ENCODE data around the gene BAZ1B.
"Not testable (repeated sequence)": the region's sequence is repeated elsewhere in the genome, so short reads cannot be mapped to it uniquely, and the experiment has no call there.

BAZ1B gene

GRCh38 chr7:73429215-73429614 lies 92.9 kb downstream of the BAZ1B start:
- Histone ChIP-seq H3K27ac (ENCODE audit: low read depth in 2 of 2, low read length in 2 of 2) (no peak overlapping the region), H3K4me1 (ENCODE audit: control insufficient read depth in 2 of 2, insufficient read depth in 2 of 2, low read length in 2 of 2) (peaks cover 0 to 2% of the 10 kb centered on the region in 2 donors), H3K36me3 (ENCODE audit: control insufficient read depth in 2 of 2, insufficient read depth in 2 of 2, low read length in 2 of 2) (no peaks in the 10 kb centered on the region), H3K4me3 (ENCODE audit: low read length in 2 of 2) (no peak overlapping the region), H3K9me3 (ENCODE audit: control insufficient read depth in 2 of 2, low read length in 2 of 2) (no peaks in the 10 kb centered on the region), H3K27me3 (ENCODE audit: control insufficient read depth in 2 of 2, insufficient read depth in 2 of 2, low read length in 2 of 2) (peaks cover 0 to 3% of the 10 kb centered on the region in 2 donors), H3K9ac (ENCODE audit: low read depth in 1 of 2, low read length in 2 of 2) (no peak overlapping the region)

- no peak overlapping the region for H3K9ac ChIP-seq (ENCODE audit: low read depth in 1 of 2, low read length in 2 of 2)
- peaks cover 0 to 3% of the 10 kb centered on the region in 2 donors for H3K27me3 ChIP-seq (ENCODE audit: control insufficient read depth in 2 of 2, insufficient read depth in 2 of 2, low read length in 2 of 2)
- no peak overlapping the region for H3K4me3 ChIP-seq (ENCODE audit: low read length in 2 of 2)
- H3K4me1 ChIP-seq (ENCODE audit: control insufficient read depth in 2 of 2, insufficient read depth in 2 of 2, low read length in 2 of 2), result no peaks in the 10 kb centered on the region
- H3K9me3 ChIP-seq (ENCODE audit: control insufficient read depth in 2 of 2, low read length in 2 of 2), result no peaks in the 10 kb centered on the region
- H3K27ac ChIP-seq (ENCODE audit: low read depth in 2 of 2, low read length in 2 of 2), result no peak overlapping the region
- H3K36me3 ChIP-seq (ENCODE audit: control insufficient read depth in 2 of 2, insufficient read depth in 2 of 2, low read length in 2 of 2), result no peaks in the 10 kb centered on the region
Measured at GRCh38 chr7:73427902-73428787, 93.9 kb downstream of the BAZ1B start.

GRCh38 chr7:73426016-73426415 lies 96.1 kb downstream of the BAZ1B start:
- H3K36me3 ChIP-seq (ENCODE audit: control insufficient read depth in 2 of 2, insufficient read depth in 2 of 2, low read length in 2 of 2), result no peaks in the 10 kb centered on the region
- no peaks in the 10 kb centered on the region for H3K9me3 ChIP-seq (ENCODE audit: control insufficient read depth in 2 of 2, low read length in 2 of 2)

GRCh38 chr7:73425356-73425983 lies 96.6 kb downstream of the BAZ1B start:
- H3K4me1 ChIP-seq (ENCODE audit: control insufficient read depth in 2 of 2, insufficient read depth in 2 of 2, low read length in 2 of 2), result no peaks in the 10 kb centered on the region
- H3K4me3 ChIP-seq (ENCODE audit: low read length in 2 of 2), result no peak overlapping the region
- no peak overlapping the region for H3K27ac ChIP-seq (ENCODE audit: low read depth in 2 of 2, low read length in 2 of 2)
- H3K36me3 ChIP-seq (ENCODE audit: control insufficient read depth in 2 of 2, insufficient read depth in 2 of 2, low read length in 2 of 2), result no peaks in the 10 kb centered on the region
- no peak overlapping the region for H3K9ac ChIP-seq (ENCODE audit: low read depth in 1 of 2, low read length in 2 of 2)
- no peaks in the 10 kb centered on the region for H3K9me3 ChIP-seq (ENCODE audit: control insufficient read depth in 2 of 2, low read length in 2 of 2)
- H3K27me3 ChIP-seq (ENCODE audit: control insufficient read depth in 2 of 2, insufficient read depth in 2 of 2, low read length in 2 of 2), result no peaks in the 10 kb centered on the region

More at GRCh38 chr7:73426016-73426415, 96.1 kb downstream of the BAZ1B start:
- Histone ChIP-seq H3K27ac (ENCODE audit: low read depth in 2 of 2, low read length in 2 of 2) (no peak overlapping the region), H3K9ac (ENCODE audit: low read depth in 1 of 2, low read length in 2 of 2) (no peak overlapping the region), H3K4me1 (ENCODE audit: control insufficient read depth in 2 of 2, insufficient read depth in 2 of 2, low read length in 2 of 2) (no peaks in the 10 kb centered on the region), H3K4me3 (ENCODE audit: low read length in 2 of 2) (no peak overlapping the region), H3K27me3 (ENCODE audit: control insufficient read depth in 2 of 2, insufficient read depth in 2 of 2, low read length in 2 of 2) (peaks cover 0 to 2% of the 10 kb centered on the region in 2 donors)

GRCh38 chr7:73424489-73424885 lies 97.6 kb downstream of the BAZ1B start:
- Histone ChIP-seq H3K36me3 (ENCODE audit: control insufficient read depth in 2 of 2, insufficient read depth in 2 of 2, low read length in 2 of 2) (no peaks in the 10 kb centered on the region), H3K9ac (ENCODE audit: low read depth in 1 of 2, low read length in 2 of 2) (no peak overlapping the region), H3K27ac (ENCODE audit: low read depth in 2 of 2, low read length in 2 of 2) (no peak overlapping the region), H3K4me3 (ENCODE audit: low read length in 2 of 2) (no peak overlapping the region), H3K4me1 (ENCODE audit: control insufficient read depth in 2 of 2, insufficient read depth in 2 of 2, low read length in 2 of 2) (no peaks in the 10 kb centered on the region), H3K27me3 (ENCODE audit: control insufficient read depth in 2 of 2, insufficient read depth in 2 of 2, low read length in 2 of 2) (no peaks in the 10 kb centered on the region), H3K9me3 (ENCODE audit: control insufficient read depth in 2 of 2, low read length in 2 of 2) (no peaks in the 10 kb centered on the region)

- no peaks in the 10 kb centered on the region for H3K9me3 ChIP-seq (ENCODE audit: control insufficient read depth in 2 of 2, low read length in 2 of 2)
- H3K4me3 ChIP-seq (ENCODE audit: low read length in 2 of 2), result no peak overlapping the region
- no peaks in the 10 kb centered on the region for H3K36me3 ChIP-seq (ENCODE audit: control insufficient read depth in 2 of 2, insufficient read depth in 2 of 2, low read length in 2 of 2)
- H3K27me3 ChIP-seq (ENCODE audit: control insufficient read depth in 2 of 2, insufficient read depth in 2 of 2, low read length in 2 of 2), result no peaks in the 10 kb centered on the region
- no peak overlapping the region for H3K9ac ChIP-seq (ENCODE audit: low read depth in 1 of 2, low read length in 2 of 2)
- H3K27ac ChIP-seq (ENCODE audit: low read depth in 2 of 2, low read length in 2 of 2), result no peak overlapping the region
- no peaks in the 10 kb centered on the region for H3K4me1 ChIP-seq (ENCODE audit: control insufficient read depth in 2 of 2, insufficient read depth in 2 of 2, low read length in 2 of 2)
Measured at GRCh38 chr7:73423519-73424488, 98.3 kb downstream of the BAZ1B start.

GRCh38 chr7:73420610-73421009 lies 101.5 kb downstream of the BAZ1B start:
- not testable (repeated sequence) for H3K4me1 ChIP-seq (ENCODE audit: control insufficient read depth in 2 of 2, insufficient read depth in 2 of 2, low read length in 2 of 2); H3K4me3 ChIP-seq (ENCODE audit: low read length in 2 of 2); H3K9me3 ChIP-seq (ENCODE audit: control insufficient read depth in 2 of 2, low read length in 2 of 2); H3K9ac ChIP-seq (ENCODE audit: low read depth in 1 of 2, low read length in 2 of 2); H3K36me3 ChIP-seq (ENCODE audit: control insufficient read depth in 2 of 2, insufficient read depth in 2 of 2, low read length in 2 of 2); H3K27me3 ChIP-seq (ENCODE audit: control insufficient read depth in 2 of 2, insufficient read depth in 2 of 2, low read length in 2 of 2); H3K27ac ChIP-seq (ENCODE audit: low read depth in 2 of 2, low read length in 2 of 2)

GRCh38 chr7:73420016-73420415 lies 102.1 kb downstream of the BAZ1B start:
- not testable (repeated sequence) for H3K4me1 ChIP-seq (ENCODE audit: control insufficient read depth in 2 of 2, insufficient read depth in 2 of 2, low read length in 2 of 2); H3K36me3 ChIP-seq (ENCODE audit: control insufficient read depth in 2 of 2, insufficient read depth in 2 of 2, low read length in 2 of 2); H3K9me3 ChIP-seq (ENCODE audit: control insufficient read depth in 2 of 2, low read length in 2 of 2); H3K27me3 ChIP-seq (ENCODE audit: control insufficient read depth in 2 of 2, insufficient read depth in 2 of 2, low read length in 2 of 2); H3K27ac ChIP-seq (ENCODE audit: low read depth in 2 of 2, low read length in 2 of 2); H3K9ac ChIP-seq (ENCODE audit: low read depth in 1 of 2, low read length in 2 of 2); H3K4me3 ChIP-seq (ENCODE audit: low read length in 2 of 2)

GRCh38 chr7:73418113-73418703 lies 103.9 kb downstream of the BAZ1B start:
- no peak overlapping the region for H3K9ac ChIP-seq (ENCODE audit: low read depth in 1 of 2, low read length in 2 of 2)
- H3K4me3 ChIP-seq (ENCODE audit: low read length in 2 of 2), result no peak overlapping the region
- no peaks in the 10 kb centered on the region for H3K9me3 ChIP-seq (ENCODE audit: control insufficient read depth in 2 of 2, low read length in 2 of 2)
- no peaks in the 10 kb centered on the region for H3K36me3 ChIP-seq (ENCODE audit: control insufficient read depth in 2 of 2, insufficient read depth in 2 of 2, low read length in 2 of 2)
- no peaks in the 10 kb centered on the region for H3K27me3 ChIP-seq (ENCODE audit: control insufficient read depth in 2 of 2, insufficient read depth in 2 of 2, low read length in 2 of 2)
- no peak overlapping the region for H3K27ac ChIP-seq (ENCODE audit: low read depth in 2 of 2, low read length in 2 of 2)
- H3K4me1 ChIP-seq (ENCODE audit: control insufficient read depth in 2 of 2, insufficient read depth in 2 of 2, low read length in 2 of 2), result no peaks in the 10 kb centered on the region
